Rectal smooth muscle tissue (tissue), 1 donor: ENCODE data around the gene SEMA3D.

ENCODE experiments used
- H3K27ac ChIP-seq: one replicate; pipeline ENCODE4 v1.7.0; 2013; ENCODE audit warnings: low read depth, low read length, inconsistent platforms
- H3K27me3 ChIP-seq: one replicate; pipeline ENCODE4 v1.7.0; 2013; ENCODE audit warnings: low read length; ENCODE audit not compliant: control insufficient read depth, insufficient read depth
- H3K36me3 ChIP-seq: one replicate; pipeline ENCODE4 v1.7.0; 2013; ENCODE audit warnings: low read length; ENCODE audit not compliant: control insufficient read depth, insufficient read depth
- H3K4me1 ChIP-seq: one replicate; pipeline ENCODE4 v1.7.0; 2013; ENCODE audit warnings: low read length; ENCODE audit not compliant: control insufficient read depth, insufficient read depth
- H3K4me3 ChIP-seq: one replicate; pipeline ENCODE4 v1.7.0; 2013; ENCODE audit warnings: low read length
- H3K9ac ChIP-seq: one replicate; pipeline ENCODE4 v1.7.0; 2013; ENCODE audit warnings: low read length

The SEMA3D gene

GRCh38 chr7:85065888-85066485 lies 120.9 kb downstream of the SEMA3D start:
- no peak overlapping the region for H3K9ac ChIP-seq
- H3K4me1 ChIP-seq: no peaks in the 10 kb centered on the region

GRCh38 chr7:85065306-85065705 lies 121.5 kb downstream of the SEMA3D start:
- no peaks in the 10 kb centered on the region for H3K36me3 ChIP-seq
- H3K27ac ChIP-seq: no peak overlapping the region
- H3K4me1 ChIP-seq: no peaks in the 10 kb centered on the region
- no peak overlapping the region for H3K4me3 ChIP-seq
- no peak overlapping the region for H3K9ac ChIP-seq
- H3K27me3 ChIP-seq: no peaks in the 10 kb centered on the region

More at GRCh38 chr7:85065888-85066485, 120.9 kb downstream of the SEMA3D start:
- H3K36me3 ChIP-seq: no peaks in the 10 kb centered on the region
- H3K27me3 ChIP-seq: no peaks in the 10 kb centered on the region
- H3K4me3 ChIP-seq: no peak overlapping the region
- no peak overlapping the region for H3K27ac ChIP-seq

DNA sequence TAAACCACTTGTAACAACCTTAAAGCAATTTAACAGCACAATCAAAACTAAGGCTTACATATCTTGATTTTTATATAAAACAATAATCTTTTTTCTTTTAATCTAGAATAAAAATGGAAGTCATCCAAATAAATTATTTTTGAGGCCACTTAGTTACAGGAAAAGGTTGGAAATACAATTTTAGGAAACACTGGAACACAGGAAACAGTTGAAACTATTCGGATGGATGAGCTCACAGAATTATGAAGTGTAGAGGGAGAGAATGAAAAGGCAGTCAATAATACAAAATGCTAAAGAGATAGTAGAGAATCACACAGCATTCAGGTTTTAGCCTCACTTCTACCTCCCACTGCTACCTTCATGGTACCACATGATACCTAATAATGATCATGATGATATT lies 124.2 kb downstream of the SEMA3D start:
- Histone ChIP-seq H3K4me1 (no peaks in the 10 kb centered on the region), H3K36me3 (no peaks in the 10 kb centered on the region), H3K27ac (no peak overlapping the region), H3K9ac (no peak overlapping the region), H3K27me3 (no peaks in the 10 kb centered on the region), H3K4me3 (no peak overlapping the region)

GRCh38 chr7:85061456-85061855 lies 125.4 kb downstream of the SEMA3D start:
- Histone ChIP-seq H3K27me3 (no peaks in the 10 kb centered on the region), H3K4me3 (no peak overlapping the region), H3K27ac (no peak overlapping the region), H3K4me1 (no peaks in the 10 kb centered on the region), H3K9ac (no peak overlapping the region), H3K36me3 (no peaks in the 10 kb centered on the region)

GRCh38 chr7:85060696-85061095 lies 126.2 kb downstream of the SEMA3D start:
- Histone ChIP-seq H3K27ac (no peak overlapping the region), H3K36me3 (no peaks in the 10 kb centered on the region), H3K4me3 (no peak overlapping the region), H3K4me1 (no peaks in the 10 kb centered on the region), H3K27me3 (no peaks in the 10 kb centered on the region), H3K9ac (no peak overlapping the region)

DNA sequence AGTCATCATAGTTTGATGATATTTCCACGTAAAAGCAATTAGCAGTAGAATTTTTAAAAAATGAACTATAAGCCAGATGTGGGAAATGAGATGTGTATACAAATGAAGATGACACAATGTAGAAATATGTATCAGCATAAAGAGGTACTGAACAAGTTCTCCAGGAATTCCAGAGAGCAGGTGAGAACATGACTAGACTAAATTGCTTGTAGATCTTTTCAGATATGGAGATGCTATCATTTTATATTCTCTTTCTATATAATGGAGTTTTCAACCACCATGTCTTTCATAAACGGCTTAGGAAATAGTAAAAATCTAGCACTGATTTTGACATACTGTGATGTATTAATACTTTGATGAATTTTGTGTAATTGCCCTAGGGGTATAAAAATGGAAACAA lies 130.9 kb downstream of the SEMA3D start:
- H3K4me1 ChIP-seq: no peaks in the 10 kb centered on the region
- H3K27ac ChIP-seq: no peak overlapping the region
- no peak overlapping the region for H3K9ac ChIP-seq
- H3K27me3 ChIP-seq: no peaks in the 10 kb centered on the region
- no peaks in the 10 kb centered on the region for H3K36me3 ChIP-seq
- H3K4me3 ChIP-seq: no peak overlapping the region

GRCh38 chr7:85055196-85055595 lies 131.7 kb downstream of the SEMA3D start:
- Histone ChIP-seq H3K4me3 (no peak overlapping the region), H3K27ac (no peak overlapping the region), H3K36me3 (no peaks in the 10 kb centered on the region), H3K9ac (no peak overlapping the region), H3K27me3 (no peaks in the 10 kb centered on the region), H3K4me1 (no peaks in the 10 kb centered on the region)

DNA sequence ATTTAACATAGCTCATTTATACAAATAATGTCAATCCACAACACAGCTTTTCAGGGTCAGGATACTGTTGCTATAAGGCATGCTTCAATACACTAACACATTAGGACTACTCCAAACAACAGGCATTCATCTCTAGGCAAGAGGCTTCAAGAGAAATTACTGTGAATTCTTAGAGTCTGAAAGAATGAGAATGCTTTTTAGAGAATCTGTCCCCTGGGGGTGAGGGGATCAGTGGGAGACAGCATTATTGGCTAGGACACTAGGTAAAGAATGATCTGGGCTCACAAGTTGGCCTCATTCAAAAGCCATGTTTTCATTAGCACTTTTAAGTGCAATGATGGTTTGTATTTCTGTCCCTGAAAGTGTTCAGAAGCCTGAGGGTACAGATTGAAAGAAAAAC lies 132.6 kb downstream of the SEMA3D start:
- Histone ChIP-seq H3K27me3 (no peaks in the 10 kb centered on the region), H3K4me1 (no peaks in the 10 kb centered on the region), H3K9ac (no peak overlapping the region), H3K27ac (no peak overlapping the region), H3K36me3 (no peaks in the 10 kb centered on the region), H3K4me3 (no peak overlapping the region)

GRCh38 chr7:85052894-85053293 lies 134.0 kb downstream of the SEMA3D start:
- Histone ChIP-seq H3K9ac (no peak overlapping the region), H3K36me3 (no peaks in the 10 kb centered on the region), H3K27ac (no peak overlapping the region), H3K4me1 (no peaks in the 10 kb centered on the region), H3K4me3 (no peak overlapping the region), H3K27me3 (no peaks in the 10 kb centered on the region)

DNA sequence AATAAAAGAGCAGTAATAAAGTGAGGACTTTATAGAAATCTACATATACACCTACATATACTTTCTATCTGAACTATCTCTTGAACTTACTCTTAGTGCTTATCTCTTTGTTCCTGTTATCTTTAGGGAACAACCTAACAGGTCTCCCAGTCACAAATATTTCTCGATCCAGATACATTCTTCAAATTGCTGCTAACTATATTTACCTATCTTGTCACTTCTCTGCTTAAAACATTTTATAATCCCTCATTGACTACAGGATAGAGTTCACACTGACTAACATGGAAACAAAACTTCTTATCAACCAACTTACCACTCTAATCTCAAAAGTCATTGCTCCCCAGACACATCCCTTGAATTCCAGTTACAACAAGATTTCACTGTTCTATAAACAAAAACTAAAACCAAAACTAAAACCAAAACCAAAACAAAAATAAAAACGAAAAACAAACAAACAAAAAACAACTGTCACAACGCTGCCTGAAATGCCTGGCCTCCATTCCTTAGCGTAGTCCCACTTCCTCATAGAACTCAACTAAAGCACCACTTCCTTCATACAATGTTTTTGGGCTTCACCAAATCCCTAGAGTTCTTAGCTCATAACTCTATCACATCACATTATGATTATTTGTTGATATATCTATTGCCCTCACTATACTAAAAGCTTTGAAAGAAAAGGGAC lies 134.7 kb downstream of the SEMA3D start:
- Histone ChIP-seq H3K9ac (no peak overlapping the region), H3K4me1 (no peaks in the 10 kb centered on the region), H3K36me3 (no peaks in the 10 kb centered on the region), H3K27me3 (no peaks in the 10 kb centered on the region), H3K4me3 (no peak overlapping the region), H3K27ac (no peak overlapping the region)

DNA sequence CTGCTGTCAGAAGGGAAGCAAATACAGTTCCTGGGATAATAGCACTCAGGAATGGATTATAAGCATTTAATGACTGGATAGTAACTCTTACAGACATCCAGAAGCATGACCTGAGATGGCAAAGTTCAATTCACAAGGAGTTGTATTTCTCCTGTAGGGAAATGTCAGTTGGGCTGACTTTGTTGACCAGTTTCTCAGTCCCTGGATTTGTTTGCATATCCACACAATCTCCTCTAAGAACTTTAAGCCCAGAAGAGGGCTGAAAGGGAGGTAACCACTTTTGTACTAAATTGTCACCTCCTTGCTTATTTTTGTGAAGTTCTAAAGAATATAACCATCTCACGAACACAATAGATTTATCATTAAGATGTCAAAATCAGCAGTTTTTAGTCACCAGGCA lies 140.3 kb downstream of the SEMA3D start:
- Histone ChIP-seq H3K4me1 (no peaks in the 10 kb centered on the region), H3K36me3 (no peaks in the 10 kb centered on the region), H3K27me3 (no peaks in the 10 kb centered on the region), H3K9ac (no peak overlapping the region), H3K27ac (no peak overlapping the region), H3K4me3 (no peak overlapping the region)

- no peak overlapping the region for H3K4me3 ChIP-seq
- no peaks in the 10 kb centered on the region for H3K27me3 ChIP-seq
- H3K27ac ChIP-seq: no peak overlapping the region
- H3K9ac ChIP-seq: no peak overlapping the region
- no peaks in the 10 kb centered on the region for H3K4me1 ChIP-seq
- no peaks in the 10 kb centered on the region for H3K36me3 ChIP-seq
These were observed 145.1 kb downstream of the SEMA3D start for GRCh38 chr7:85041605-85042216.
